Measurements from ENCODE around the gene RUVBL2.

Gene RUVBL2

DNA sequence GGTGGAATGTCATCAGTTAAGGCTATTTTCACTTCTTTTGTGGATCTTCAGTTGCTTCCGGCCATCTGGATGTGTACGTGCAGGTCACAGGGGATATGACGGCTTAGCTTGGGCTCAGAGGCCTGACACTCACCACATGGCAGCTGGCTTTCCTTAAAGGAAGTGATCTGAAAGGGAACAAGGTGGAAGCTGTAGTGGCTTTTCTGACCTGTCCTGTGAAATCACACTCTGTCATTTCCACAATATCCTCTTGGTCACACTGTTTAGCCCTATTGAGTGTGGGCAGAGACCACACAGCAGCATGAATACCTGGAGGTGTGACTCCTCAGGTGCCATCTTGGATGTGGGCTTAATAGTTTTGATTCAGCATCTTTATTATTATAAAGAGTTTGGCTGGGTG, 43.5 kb upstream of the RUVBL2 start:
- TF ChIP-seq, protein P1, sequence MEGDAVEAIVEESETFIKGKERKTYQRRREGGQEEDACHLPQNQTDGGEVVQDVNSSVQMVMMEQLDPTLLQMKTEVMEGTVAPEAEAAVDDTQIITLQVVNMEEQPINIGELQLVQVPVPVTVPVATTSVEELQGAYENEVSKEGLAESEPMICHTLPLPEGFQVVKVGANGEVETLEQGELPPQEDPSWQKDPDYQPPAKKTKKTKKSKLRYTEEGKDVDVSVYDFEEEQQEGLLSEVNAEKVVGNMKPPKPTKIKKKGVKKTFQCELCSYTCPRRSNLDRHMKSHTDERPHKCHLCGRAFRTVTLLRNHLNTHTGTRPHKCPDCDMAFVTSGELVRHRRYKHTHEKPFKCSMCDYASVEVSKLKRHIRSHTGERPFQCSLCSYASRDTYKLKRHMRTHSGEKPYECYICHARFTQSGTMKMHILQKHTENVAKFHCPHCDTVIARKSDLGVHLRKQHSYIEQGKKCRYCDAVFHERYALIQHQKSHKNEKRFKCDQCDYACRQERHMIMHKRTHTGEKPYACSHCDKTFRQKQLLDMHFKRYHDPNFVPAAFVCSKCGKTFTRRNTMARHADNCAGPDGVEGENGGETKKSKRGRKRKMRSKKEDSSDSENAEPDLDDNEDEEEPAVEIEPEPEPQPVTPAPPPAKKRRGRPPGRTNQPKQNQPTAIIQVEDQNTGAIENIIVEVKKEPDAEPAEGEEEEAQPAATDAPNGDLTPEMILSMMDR (IDR thresholded peaks at IDR 0.05; ENCODE audit: low read depth, low read length) = no peak
- peaks cover 16% of the 10 kb centered on the region for H3K9me3 ChIP-seq (ENCODE audit: severe bottlenecking)
- H3K27ac ChIP-seq = peak overlapping the region; percentile 76
- H3K27me3 ChIP-seq (ENCODE audit: insufficient read depth, low read depth, severe bottlenecking) = no peaks in the 10 kb centered on the region
- H3K36me3 ChIP-seq = no peaks in the 10 kb centered on the region
- H3K4me3 ChIP-seq (ENCODE audit: low read depth, low read length) = no peak overlapping the region
- peak; percentile 73 for DNase-seq

DNA sequence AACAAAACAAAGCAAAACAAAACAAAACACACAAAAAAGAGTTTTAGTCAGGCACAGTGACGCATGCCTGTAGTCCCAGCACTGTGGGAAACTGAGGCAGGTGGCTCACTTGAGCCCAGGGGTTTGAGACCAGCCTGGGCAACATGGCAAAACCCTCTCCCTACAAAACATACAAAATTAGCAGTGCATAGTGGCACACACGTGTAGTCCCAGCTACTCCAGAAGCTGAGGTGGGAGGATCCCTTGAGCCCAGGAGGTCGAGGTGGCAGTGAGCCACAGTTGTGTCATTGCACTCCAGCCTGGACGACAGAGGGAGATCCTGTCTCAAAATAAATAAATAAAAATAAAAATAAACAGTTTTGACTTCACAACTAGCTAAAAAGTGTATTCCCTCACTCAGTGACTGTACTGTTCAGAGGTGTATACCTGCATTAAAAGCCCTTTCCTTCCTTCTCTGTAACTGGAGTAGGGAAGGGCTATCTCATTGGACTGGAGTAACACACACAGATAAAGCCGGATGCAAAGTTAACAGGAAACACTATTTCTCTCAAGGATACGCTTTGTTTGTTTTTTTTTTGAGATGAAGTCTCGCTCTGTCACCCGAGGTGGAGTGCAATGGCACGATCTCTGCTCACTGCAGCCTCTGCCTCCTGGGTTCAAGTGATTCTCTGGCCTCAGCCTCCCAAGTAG, 42.7 kb upstream of the RUVBL2 start:
- H3K27ac ChIP-seq = peak overlapping the region; percentile 76
- no peaks in the 10 kb centered on the region for H3K27me3 ChIP-seq (ENCODE audit: insufficient read depth, low read depth, severe bottlenecking)
- TF ChIP-seq, protein P1 (IDR thresholded peaks at IDR 0.05; ENCODE audit: low read depth, low read length) = no peak
- H3K9me3 ChIP-seq (ENCODE audit: severe bottlenecking) = peaks cover 16% of the 10 kb centered on the region
- DNase-seq = no peak
- H3K36me3 ChIP-seq = peaks cover 5% of the 10 kb centered on the region
- no peak overlapping the region for H3K4me3 ChIP-seq (ENCODE audit: low read depth, low read length)

DNA sequence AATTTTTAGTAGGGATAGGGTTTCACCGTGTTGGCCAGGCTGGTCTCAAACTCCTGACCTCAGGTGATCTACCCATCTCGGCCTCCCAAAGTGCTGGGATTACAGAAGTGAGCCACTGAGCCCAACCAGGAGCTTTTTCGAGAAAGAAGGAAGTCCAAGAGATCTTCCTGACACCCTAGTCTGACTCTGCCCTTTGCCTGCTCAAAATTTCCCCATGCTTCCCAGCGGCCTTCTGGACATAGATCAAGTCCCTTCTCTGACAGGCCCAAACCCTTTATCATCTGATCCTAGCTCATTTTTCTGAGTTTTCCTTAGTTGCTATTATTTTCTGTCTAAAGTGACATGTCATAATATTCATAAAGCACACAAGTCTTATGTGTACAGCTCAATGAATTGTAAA, 40.5 kb upstream of the RUVBL2 start:
- Histone ChIP-seq H3K9me3 (ENCODE audit: severe bottlenecking) (peaks cover 6% of the 10 kb centered on the region), H3K27ac (no peak overlapping the region), H3K27me3 (ENCODE audit: insufficient read depth, low read depth, severe bottlenecking) (no peaks in the 10 kb centered on the region), H3K4me3 (ENCODE audit: low read depth, low read length) (no peak overlapping the region), H3K36me3 (peaks cover 15% of the 10 kb centered on the region)
- no peak for DNase-seq
- TF ChIP-seq, protein P1 (IDR thresholded peaks at IDR 0.05; ENCODE audit: low read depth, low read length) = no peak

DNA sequence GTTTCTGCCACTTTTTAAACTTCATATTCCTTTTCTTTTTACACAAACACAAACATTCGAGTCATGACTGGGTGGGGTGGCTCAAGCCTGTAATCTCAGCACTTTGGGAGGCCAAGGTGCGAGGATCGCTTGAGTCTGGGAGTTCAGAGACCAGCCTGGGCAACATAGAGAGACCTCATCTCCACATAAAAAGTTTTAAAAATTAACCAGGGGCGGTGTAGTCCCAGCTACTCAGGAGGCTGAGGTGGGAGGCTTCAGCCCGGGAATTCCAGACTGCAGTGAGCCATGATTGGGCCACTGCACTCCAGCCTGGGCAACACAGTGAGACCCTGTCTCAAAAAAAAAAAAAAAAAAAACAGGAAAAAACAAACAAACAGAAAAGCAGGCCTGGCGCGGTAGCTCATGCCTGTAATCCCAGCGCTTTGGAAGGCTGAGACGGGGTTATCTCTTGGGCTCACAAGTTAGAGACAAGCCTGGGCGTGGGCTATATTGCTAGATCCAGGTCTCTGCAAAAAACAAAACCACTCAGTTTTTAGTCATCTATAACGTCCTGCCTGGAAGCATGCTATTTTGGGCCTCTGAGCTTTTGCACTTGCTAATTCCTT, 39.6 kb upstream of the RUVBL2 start:
- peak overlapping the region; percentile 46 for H3K4me3 ChIP-seq (ENCODE audit: low read depth, low read length)

DNA sequence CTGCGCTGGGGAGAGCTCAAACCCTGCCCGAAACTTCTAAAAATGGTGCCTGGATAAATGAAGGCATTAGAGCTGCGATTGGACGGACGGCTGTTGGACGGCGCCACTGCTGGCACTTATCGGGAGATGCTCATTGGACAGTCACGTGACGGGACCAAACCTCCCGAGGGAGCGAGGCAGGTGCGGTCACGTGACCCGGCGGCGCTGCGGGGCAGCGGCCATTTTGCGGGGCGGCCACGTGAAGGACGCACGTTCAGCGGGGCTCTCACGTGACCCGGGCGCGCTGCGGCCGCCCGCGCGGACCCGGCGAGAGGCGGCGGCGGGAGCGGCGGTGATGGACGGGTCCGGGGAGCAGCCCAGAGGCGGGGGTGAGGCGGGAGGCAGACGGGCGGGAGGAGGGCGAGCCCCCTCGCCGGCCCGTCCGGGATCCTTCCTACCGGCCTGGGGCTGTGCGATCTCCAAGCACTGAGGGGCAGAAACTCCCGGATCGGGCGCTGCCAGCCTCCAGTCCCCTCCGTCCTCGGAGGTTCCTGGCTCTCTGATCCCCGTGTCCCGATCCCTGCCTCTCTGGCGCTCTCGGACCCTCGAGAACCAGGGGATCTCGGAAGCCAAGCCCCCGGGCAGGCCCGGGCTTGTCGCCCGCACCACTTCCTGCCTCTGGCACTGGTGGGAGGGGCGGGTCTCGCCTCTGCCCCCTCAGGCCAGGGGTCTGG, 38.9 kb upstream of the RUVBL2 start, which contains the start of gene BAX:
Gene BAX, plus strand, starts transcription at position 281 of the 713 bp plus-strand sequence. Its CDS starts 54 bp downstream, at position 335.
- H3K4me3 ChIP-seq (ENCODE audit: low read depth, low read length) = peak within 1 kb of the TSS; percentile 96
- peaks cover 20% of the 10 kb centered on the region for H3K36me3 ChIP-seq
- H3K27ac ChIP-seq = peak within 1 kb of the TSS; percentile 97
- H3K27me3 ChIP-seq (ENCODE audit: insufficient read depth, low read depth, severe bottlenecking) = no peaks in the 10 kb centered on the region
- no peaks in the 10 kb centered on the region for H3K9me3 ChIP-seq (ENCODE audit: severe bottlenecking)
- DNase-seq = peak; percentile 98
- TF ChIP-seq, protein P1 (IDR thresholded peaks at IDR 0.05; ENCODE audit: low read depth, low read length) = 0 out of 2 replicates have a peak, but pooled peaks have one; percentile 8

More for the DNA sequence above, 39.6 kb upstream of the RUVBL2 start:
- no peak for DNase-seq
- peaks cover 20% of the 10 kb centered on the region for H3K36me3 ChIP-seq
- peaks cover 5% of the 10 kb centered on the region for H3K9me3 ChIP-seq (ENCODE audit: severe bottlenecking)
- H3K27ac ChIP-seq = peak overlapping the region; percentile 64
- TF ChIP-seq, protein P1 (IDR thresholded peaks at IDR 0.05; ENCODE audit: low read depth, low read length) = no peak
- no peaks in the 10 kb centered on the region for H3K27me3 ChIP-seq (ENCODE audit: insufficient read depth, low read depth, severe bottlenecking)
